HepG2 (cell line): ENCODE data around the gene UCN. TPM values are rescaled to one million over a fixed set of nuclear protein-coding genes. Genes with fewer than 3 reads are reported as not detected.

Source experiments
- BATF2 ChIP-seq: sonication (generic); formaldehyde crosslinking; IDR thresholded peaks from 2 replicates; pipeline ENCODE4 v1.8.0; 2022; ENCODE audit warnings: mild to moderate bottlenecking, missing genetic modification reagents, moderate library complexity
- EZH2 ChIP-seq: conservative IDR thresholded peaks from 2 replicates; pipeline ENCODE4 v1.6.1; 2012; ENCODE audit warnings: mild to moderate bottlenecking, low read depth, low read length, moderate library complexity
- HINFP ChIP-seq: sonication (generic); formaldehyde crosslinking; IDR thresholded peaks from 2 replicates; pipeline ENCODE4 v1.4.0; 2020; ENCODE audit warnings: low read depth, mild to moderate bottlenecking, missing genetic modification reagents
- HOXA9 ChIP-seq: sonication (generic); formaldehyde crosslinking; IDR thresholded peaks from 2 replicates; pipeline ENCODE4 v1.8.1; 2022; ENCODE audit warnings: missing genetic modification reagents, mild to moderate bottlenecking, moderate library complexity, borderline replicate concordance
- IRF9 ChIP-seq: sonication (generic); formaldehyde crosslinking; IDR thresholded peaks from 2 replicates; pipeline ENCODE4 v1.8.0; 2022; ENCODE audit warnings: missing genetic modification reagents, mild to moderate bottlenecking, borderline replicate concordance
- MNT ChIP-seq: fragments of 450-650 bp; IDR thresholded peaks from 2 replicates; pipeline ENCODE4 v1.6.1; 2016
- MTA3 ChIP-seq: sonication (generic); formaldehyde crosslinking; IDR thresholded peaks from 2 replicates; pipeline ENCODE4 v1.4.0; 2020; ENCODE audit warnings: missing genetic modification reagents
- MTF2 ChIP-seq: sonication (generic); formaldehyde crosslinking; IDR thresholded peaks from 2 replicates; pipeline ENCODE4 v1.5.0; 2020; ENCODE audit warnings: missing genetic modification reagents, borderline replicate concordance
- SAP130 ChIP-seq: IDR thresholded peaks from 2 replicates; pipeline ENCODE4 v1.6.1; 2016; ENCODE audit warnings: low read depth
- SRSF9 ChIP-seq: fragments of 200-400 bp; formaldehyde crosslinking; IDR thresholded peaks from 2 replicates; pipeline ENCODE4 v1.6.1; 2018; ENCODE audit warnings: borderline replicate concordance, mild to moderate bottlenecking, low read depth, low read length; ENCODE audit not compliant: insufficient read depth, poor library complexity, severe bottlenecking
- STAG1 ChIP-seq: sonication (generic); formaldehyde crosslinking; IDR thresholded peaks from 2 replicates; pipeline ENCODE4 v1.4.0; 2020; ENCODE audit warnings: missing genetic modification reagents
- TEAD3 ChIP-seq: optimal IDR thresholded peaks from 2 replicates; pipeline ENCODE3; 2016; ENCODE audit warnings: borderline replicate concordance
- U2AF2 ChIP-seq: fragments of 200-400 bp; formaldehyde crosslinking; IDR thresholded peaks from 2 replicates; pipeline ENCODE4 v1.6.1; 2017; ENCODE audit warnings: low read depth, mild to moderate bottlenecking, low read length
- ZBTB4 ChIP-seq: sonication (generic); formaldehyde crosslinking; IDR thresholded peaks from 2 replicates; pipeline ENCODE4 v1.4.0; 2020; ENCODE audit warnings: missing genetic modification reagents, mild to moderate bottlenecking, borderline replicate concordance
- ZFAT ChIP-seq: sonication (generic); formaldehyde crosslinking; conservative IDR thresholded peaks from 2 replicates; pipeline ENCODE4 v1.8.1; 2023; ENCODE audit warnings: missing genetic modification reagents, inconsistent platforms
- ZNF44 ChIP-seq: sonication (generic); formaldehyde crosslinking; IDR thresholded peaks from 2 replicates; pipeline ENCODE4 v1.5.1; 2020; ENCODE audit warnings: mild to moderate bottlenecking, missing genetic modification reagents
- ZNF549 ChIP-seq: sonication (generic); formaldehyde crosslinking; IDR thresholded peaks from 2 replicates; pipeline ENCODE4 v1.5.0; 2020; ENCODE audit warnings: missing genetic modification reagents
- ZNF577 ChIP-seq: sonication (generic); formaldehyde crosslinking; IDR thresholded peaks from 2 replicates; pipeline ENCODE4 v1.4.0; 2020; ENCODE audit warnings: mild to moderate bottlenecking, low read depth, missing genetic modification reagents, borderline replicate concordance
- ZNF776 ChIP-seq: sonication (generic); formaldehyde crosslinking; IDR thresholded peaks from 2 replicates; pipeline ENCODE4 v1.4.0; 2020; ENCODE audit warnings: mild to moderate bottlenecking, missing genetic modification reagents
- ZNF850 ChIP-seq: sonication (generic); formaldehyde crosslinking; conservative IDR thresholded peaks from 2 replicates; pipeline ENCODE4 v1.9.0; 2021; ENCODE audit warnings: mild to moderate bottlenecking, missing genetic modification reagents
- polyA plus RNA-seq, 8 experiments: library from polyadenylated mRNA; depleted of rRNA in 3 of 8; stranded (reverse) in 7 of 8; unstranded in 1 of 8; fragments of >200 nt; fragmentation: Illumina TruSeq in 4 of 8; extraction: Trizol in 4 of 8; gene quantifications; 2 replicates each; pipeline versions ENCODE4 v1.2.1 to v1.2.3, GENCODE V29; 2011 to 2016; ENCODE audit warnings: low read depth in 4 of 8, missing spikeins in 1 of 8, mixed read lengths in 1 of 8; ENCODE audit not compliant: insufficient read depth in 1 of 8
- total RNA-seq, 5 experiments: library from RNA; depleted of rRNA; stranded (reverse); fragments of >200 nt; fragmentation: Illumina TruSeq; extraction: Trizol; gene quantifications; 2 replicates each; pipeline ENCODE4 v1.2.3, GENCODE V29; 2016; ENCODE audit warnings: low read depth in 1 of 5

Gene UCN
- total and polyA plus RNA-seq, 2 of the 13 experiments (the other 11 are each of a cell fraction or from before 2014, with no cell fraction given), result 1.2 to 2.3 TPM

- TF ChIP-seq ZBTB4 (peak; percentile 64), IRF9 (CRISPR knock-in tag) (no peak; the same call in 1 of the 2 replicates), SAP130 (CRISPR knock-in tag) (peak; percentile 98), SRSF9 (no peak), U2AF2 (no peak), ZNF577 (no peak), HOXA9 (CRISPR knock-in tag) (no peak), STAG1 (CRISPR knock-in tag) (peak; percentile 15), ZNF549 (CRISPR knock-in tag) (no peak), TEAD3 (CRISPR knock-in tag) (peak; percentile 83), EZH2 (no peak), ZNF850 (CRISPR knock-in tag) (no peak), ZNF44 (CRISPR knock-in tag) (no peak; the same call in 1 of the 2 replicates), MNT (peak; percentile 79), HINFP (peak; percentile 60), ZNF776 (peak; percentile 94), MTA3 (no peak), MTF2 (CRISPR knock-in tag) (peak; percentile 93), BATF2 (no peak), ZFAT (0 out of 2 replicates have a peak, but pooled peaks have one; percentile 59)
These were observed 14.7 kb upstream of the UCN start, which contains the start of gene MPV17 (continued) for GRCh38 chr2:27322766-27323595.
